Activated T-helper 9 cell treated with anti-CD3 and anti-CD28 coated beads, Interleukin-2, amount 50 U/mL, for 16 hours (primary cell): Measurements from ENCODE around the gene SUV39H1.

Experiments
- DNase-seq: peaks from one replicate; pipeline ENCODE4 v3.0.0-alpha.2; 2020; ENCODE audit warnings: low read depth

The SUV39H1 gene

DNA sequence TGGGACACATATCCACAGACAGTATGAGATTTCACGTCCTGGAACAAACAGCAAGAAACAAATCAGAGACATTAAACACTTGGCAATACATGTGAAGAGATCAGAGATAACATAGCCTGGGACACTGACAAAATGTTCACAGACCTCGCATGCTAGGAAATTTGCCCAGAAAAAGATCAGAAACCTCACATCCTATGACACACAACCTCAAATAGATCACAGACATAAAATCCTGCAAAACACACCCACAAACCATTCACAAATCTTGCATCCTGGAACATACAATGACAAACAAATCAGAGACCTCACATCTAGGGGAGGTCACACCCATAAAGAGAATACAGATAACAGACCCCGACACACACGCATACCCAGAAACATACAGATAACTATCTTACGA lies 18.0 kb downstream of the SUV39H1 start:
- DNase-seq, result no peak

DNA sequence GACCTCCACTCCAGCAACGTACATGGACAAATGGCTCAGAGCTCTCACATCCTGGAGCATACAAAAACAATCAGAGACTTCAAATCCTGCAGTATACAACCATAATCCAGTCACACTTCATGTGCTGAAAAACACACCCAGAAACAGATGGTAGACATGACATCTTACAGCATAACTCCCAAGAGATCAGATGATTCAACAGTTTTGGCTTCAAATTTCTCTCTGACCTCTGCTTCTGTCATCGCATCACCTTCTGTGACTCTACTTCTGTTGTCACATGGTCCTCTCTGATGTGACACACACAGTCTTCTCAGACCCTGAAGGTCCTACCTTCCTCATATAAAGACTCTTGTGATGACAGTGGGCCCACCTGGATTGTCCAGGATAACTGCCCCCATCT lies 18.5 kb downstream of the SUV39H1 start:
- DNase-seq, result no peak

DNA sequence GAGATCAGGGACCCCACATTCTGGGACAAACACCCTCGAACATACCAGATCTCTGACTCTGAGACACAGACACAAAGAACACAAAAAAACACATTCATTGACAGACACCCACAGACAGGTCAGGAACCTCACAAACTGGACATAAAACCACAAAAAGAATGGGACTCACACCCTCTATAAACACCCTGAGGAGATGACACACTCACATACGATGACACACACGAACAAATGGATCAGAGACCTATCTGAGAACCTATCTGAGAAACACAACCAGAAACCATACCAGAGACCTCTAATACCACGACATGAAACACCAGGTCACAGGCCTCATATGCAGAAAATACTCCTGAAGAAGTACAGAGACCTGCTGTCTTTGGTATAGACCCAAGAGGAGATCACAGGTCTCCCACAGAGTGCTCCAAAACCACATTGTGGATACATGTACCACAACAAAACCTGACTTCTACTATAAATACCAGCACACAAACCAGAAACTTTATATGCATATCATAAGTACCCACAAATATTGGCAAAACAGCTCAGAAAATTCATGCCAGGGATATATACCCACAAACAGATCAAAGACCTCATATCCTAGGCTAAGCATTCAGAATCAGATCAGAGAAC lies 19.5 kb downstream of the SUV39H1 start:
- DNase-seq, result no peak

DNA sequence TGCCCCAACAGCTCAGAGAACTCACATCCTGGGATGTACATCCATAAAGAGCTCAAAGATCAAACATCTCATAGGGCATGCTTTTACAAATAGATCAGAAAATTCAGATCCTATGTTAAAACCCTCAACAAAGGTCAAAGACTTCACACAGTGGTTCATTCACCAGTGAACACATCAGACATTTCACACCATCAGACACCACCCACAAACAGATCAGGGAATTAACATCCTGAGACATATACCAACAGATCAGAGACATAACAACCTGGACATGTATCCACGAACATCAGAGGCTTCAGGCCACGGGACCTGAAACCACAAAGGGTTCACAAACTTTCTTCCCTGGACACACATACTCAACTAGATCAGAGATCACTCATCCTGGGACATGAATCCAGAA lies 23.4 kb downstream of the SUV39H1 start:
- DNase-seq, result no peak

- no peak for DNase-seq
Observed at GRCh38 chrX:48720577-48721250, 24.2 kb downstream of the SUV39H1 start.

GRCh38 chrX:48721916-48722315 lies 25.4 kb downstream of the SUV39H1 start:
- no peak for DNase-seq

DNA sequence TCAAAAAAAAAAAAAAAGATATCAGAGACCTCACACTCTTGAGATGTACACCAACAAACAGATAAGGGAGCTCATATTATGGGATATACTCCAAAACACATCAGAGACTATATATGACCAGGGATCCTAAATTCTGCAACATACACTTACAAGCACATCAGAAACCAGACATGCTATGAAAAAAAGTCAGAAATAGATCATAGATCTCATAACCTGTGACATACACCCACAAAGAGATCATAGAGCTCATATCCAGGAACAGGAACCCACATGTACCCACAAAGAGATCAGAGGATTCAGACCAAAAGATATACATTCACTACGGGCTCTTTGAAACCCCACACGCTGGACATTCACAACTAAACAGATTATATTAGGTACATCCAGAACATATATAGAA lies 30.1 kb downstream of the SUV39H1 start:
- DNase-seq, result no peak

DNA sequence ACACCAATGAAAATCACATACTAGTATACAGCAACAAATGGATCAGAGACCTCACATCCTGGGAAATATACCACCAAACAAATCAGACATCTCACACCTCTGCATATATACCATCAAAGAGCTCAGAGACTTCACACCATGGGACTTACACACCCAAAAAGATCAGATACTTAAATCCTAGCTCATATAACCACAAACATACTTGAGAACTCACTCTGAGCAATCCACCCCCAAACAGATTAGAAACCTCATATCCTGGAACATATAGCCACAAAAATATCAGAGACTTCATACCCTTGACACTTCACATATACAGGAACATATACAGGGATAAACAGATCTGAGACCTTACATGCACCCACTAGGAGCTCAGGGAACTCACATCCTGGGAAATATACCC lies 32.1 kb downstream of the SUV39H1 start:
- no peak for DNase-seq

DNA sequence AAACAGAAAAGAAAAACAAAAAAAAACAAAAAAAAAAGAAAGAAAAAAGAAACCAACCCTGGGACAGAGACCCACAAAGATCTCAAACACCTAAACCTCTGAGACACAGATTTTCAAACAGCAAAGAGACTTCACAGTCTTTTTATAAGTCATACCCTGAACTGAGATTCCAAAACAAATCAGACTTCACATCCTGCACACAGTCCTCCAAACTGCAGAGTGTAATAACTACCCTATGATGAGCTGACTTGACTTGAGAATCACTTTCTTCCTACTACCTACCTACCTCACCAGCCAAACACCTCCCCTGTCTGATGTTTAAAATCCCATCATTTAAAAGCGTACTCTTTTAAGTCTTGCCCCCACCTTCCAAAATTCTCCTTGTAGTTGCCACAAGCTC lies 39.8 kb downstream of the SUV39H1 start:
- no peak for DNase-seq

DNA sequence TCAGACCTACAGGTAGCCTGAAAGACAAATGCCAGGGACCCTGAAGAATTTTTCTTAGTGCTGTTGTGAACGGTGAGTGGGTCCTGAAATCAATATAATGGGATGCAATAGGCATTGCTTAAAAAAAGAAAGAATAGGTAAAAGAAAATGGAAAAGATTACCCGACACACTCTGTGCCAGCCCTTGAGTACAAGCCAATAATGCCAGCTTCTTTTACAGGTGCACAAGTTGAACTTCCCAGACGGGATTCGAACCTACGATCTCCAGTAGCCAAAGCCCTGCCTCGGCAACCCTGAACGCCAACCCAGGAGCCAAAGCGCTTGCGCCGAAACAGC lies 40.3 kb downstream of the SUV39H1 start:
- no peak for DNase-seq

- DNase-seq, result peak; percentile 76
Observed at GRCh38 chrX:48737213-48737938, 40.8 kb downstream of the SUV39H1 start.

DNA sequence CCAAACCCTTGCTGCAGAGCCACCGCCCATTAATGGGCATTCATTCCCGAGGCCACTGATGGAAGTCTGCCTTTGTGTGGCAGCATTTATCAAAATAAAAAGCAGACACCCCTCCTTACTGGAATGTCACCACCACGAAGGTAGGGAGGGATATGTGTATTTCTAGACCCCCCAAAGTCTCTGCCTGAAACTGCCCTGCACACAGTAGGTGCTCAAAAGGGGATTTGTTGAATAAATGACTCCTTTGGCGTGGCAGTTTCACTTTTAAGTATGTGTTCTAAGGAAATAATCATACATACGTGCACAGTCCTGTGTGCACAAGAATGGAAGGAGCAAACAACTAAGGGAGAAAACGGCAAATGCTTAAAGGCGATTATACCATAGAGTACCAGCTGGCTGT lies 41.4 kb downstream of the SUV39H1 start:
- DNase-seq, result no peak

GRCh38 chrX:48741834-48742233 lies 45.3 kb downstream of the SUV39H1 start:
- DNase-seq, result no peak

DNA sequence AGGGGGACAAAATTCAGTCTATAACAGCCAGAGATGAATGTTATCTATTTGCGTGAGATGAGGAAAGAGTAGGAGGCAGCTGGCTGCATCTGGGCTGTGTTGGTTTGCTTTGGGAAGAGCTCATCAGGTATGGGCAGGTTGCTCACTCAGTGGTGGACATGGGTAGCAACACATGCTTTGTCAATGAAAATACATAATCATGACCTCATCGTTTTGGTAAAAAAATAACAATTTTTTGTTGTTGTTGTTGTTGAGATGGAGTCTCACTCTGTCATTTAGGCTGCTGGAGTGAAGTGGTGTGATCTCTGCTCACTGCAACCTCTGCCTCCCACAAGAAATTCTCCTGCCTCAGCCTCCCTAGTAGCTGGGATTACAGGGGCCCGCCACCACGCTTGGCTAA lies 48.7 kb downstream of the SUV39H1 start:
- no peak for DNase-seq

GRCh38 chrX:48747415-48748016 lies 51.0 kb downstream of the SUV39H1 start:
- no peak for DNase-seq

- DNase-seq, result no peak
Observed at GRCh38 chrX:48749182-48749581, 52.6 kb downstream of the SUV39H1 start.

GRCh38 chrX:48751343-48751742 lies 54.8 kb downstream of the SUV39H1 start:
- DNase-seq, result no peak

DNA sequence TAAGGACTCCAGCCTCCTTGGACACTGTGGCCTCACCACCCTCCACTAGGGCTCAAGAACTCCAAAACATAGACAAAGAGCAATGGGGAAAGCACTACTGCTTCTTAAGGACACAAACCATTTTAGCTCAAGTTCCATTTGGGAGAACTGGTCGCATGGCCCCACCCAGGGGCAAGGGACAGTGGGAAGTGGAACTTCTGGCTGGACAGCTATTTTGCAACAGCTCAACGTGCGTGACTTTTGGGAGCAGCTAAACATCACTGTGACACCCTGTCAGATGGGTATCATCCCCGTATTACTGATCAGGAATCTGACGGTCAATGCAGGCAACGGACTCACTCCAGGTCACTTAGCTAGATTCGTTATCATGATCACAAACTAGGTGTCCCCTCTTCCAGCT lies 56.0 kb downstream of the SUV39H1 start:
- no peak for DNase-seq

DNA sequence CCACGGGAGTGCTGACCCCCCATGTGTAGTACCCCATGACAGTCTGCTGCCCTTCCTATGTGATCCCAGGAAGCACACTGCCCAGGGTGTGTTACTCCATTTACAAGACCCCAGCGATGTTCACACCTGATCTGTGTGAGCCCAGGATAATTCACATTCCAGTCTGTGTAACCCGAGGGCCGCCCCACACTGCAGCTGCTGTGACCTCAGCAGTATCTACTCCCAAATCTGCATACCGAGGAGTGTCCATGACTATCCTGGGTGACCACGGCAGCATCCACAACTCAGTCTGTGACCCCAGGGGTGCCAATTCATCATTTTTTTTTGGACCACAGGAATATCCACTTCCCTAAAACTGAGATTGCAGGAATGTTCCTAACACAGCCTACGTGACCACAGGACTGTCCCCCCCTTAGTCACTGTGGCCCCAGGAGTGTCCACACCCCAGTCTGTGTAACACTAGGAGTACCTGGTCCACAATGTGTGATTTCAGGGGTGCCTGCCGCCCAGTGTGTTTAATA lies 57.2 kb downstream of the SUV39H1 start:
- no peak for DNase-seq

GRCh38 chrX:48754238-48754637 lies 57.7 kb downstream of the SUV39H1 start:
- DNase-seq, result no peak
